MM.1S (cell line): ENCODE results near the gene TTLL6.

Source experiments
- DNase-seq: peaks from one replicate; pipeline ENCODE4 v3.0.0-alpha.2; 2015
- H2AFZ ChIP-seq: fragments of 300-600 bp; sonication (generic); 2 replicates; pipeline ENCODE4 v1.6.0; 2016; ENCODE audit warnings: antibody characterized with exemption, low read length
- H3F3A ChIP-seq: fragments of 300-600 bp; sonication (generic); 2 replicates; pipeline ENCODE4 v1.6.1; 2016; ENCODE audit warnings: mild to moderate bottlenecking, antibody characterized with exemption, low read length, moderate library complexity, mixed read lengths; ENCODE audit not compliant: insufficient read depth
- H3K27ac ChIP-seq: fragments of 300-600 bp; sonication (generic); 2 replicates; pipeline ENCODE4 v1.5.1; 2016; ENCODE audit warnings: mild to moderate bottlenecking, low read length
- H3K27me3 ChIP-seq: fragments of 300-600 bp; sonication (generic); replicated peaks from 2 replicates; pipeline ENCODE4 v1.6.0; 2016; ENCODE audit warnings: low read length; ENCODE audit not compliant: insufficient read depth
- H3K36me3 ChIP-seq: fragments of 300-600 bp; sonication (generic); replicated peaks from 2 replicates; pipeline ENCODE4 v1.6.1; 2016; ENCODE audit warnings: mild to moderate bottlenecking, low read length, mixed read lengths; ENCODE audit not compliant: insufficient read depth
- H3K4me1 ChIP-seq: fragments of 300-600 bp; sonication (generic); 2 replicates; pipeline ENCODE4 v1.6.1; 2016; ENCODE audit warnings: low read length, mixed read lengths
- H3K4me2 ChIP-seq: fragments of 300-600 bp; sonication (generic); 2 replicates; pipeline ENCODE4 v1.6.0; 2016; ENCODE audit warnings: low read depth, low read length
- H3K4me3 ChIP-seq: fragments of 300-600 bp; sonication (generic); 2 replicates; pipeline ENCODE4 v1.5.1; 2016; ENCODE audit warnings: low read length, mixed read lengths
- H3K79me2 ChIP-seq: fragments of 300-600 bp; sonication (generic); 2 replicates; pipeline ENCODE4 v1.6.1; 2016; ENCODE audit warnings: mixed run types, low read length, mixed read lengths
- H3K9ac ChIP-seq: fragments of 300-600 bp; sonication (generic); 2 replicates; pipeline ENCODE4 v1.6.1; 2016; ENCODE audit warnings: low read length, mixed read lengths
- H3K9me2 ChIP-seq: fragments of 300-600 bp; sonication (generic); replicated peaks from 2 replicates; pipeline ENCODE4 v1.6.1; 2016; ENCODE audit warnings: mild to moderate bottlenecking, low read length, mixed read lengths; ENCODE audit not compliant: insufficient read depth
- H3K9me3 ChIP-seq: fragments of 300-600 bp; sonication (generic); replicated peaks from 2 replicates; pipeline ENCODE4 v1.6.1; 2016; ENCODE audit warnings: mild to moderate bottlenecking, low read length, mixed read lengths; ENCODE audit not compliant: insufficient read depth
- H4K20me1 ChIP-seq: fragments of 300-600 bp; sonication (generic); 2 replicates; pipeline ENCODE4 v1.6.1; 2016; ENCODE audit warnings: mild to moderate bottlenecking, low read length, moderate library complexity, mixed read lengths; ENCODE audit not compliant: insufficient read depth
- EZH2 ChIP-seq: fragments of 300-600 bp; sonication (generic); optimal IDR thresholded peaks from 2 replicates; pipeline ENCODE3; 2017; ENCODE audit warnings: low read depth, mild to moderate bottlenecking, antibody characterized with exemption, low read length, mixed read lengths
- EZH2phosphoT487 ChIP-seq: fragments of 300-600 bp; sonication (generic); IDR thresholded peaks from 2 replicates; pipeline ENCODE4 v1.6.1; 2018; ENCODE audit warnings: antibody characterized with exemption, low read length
- TF ChIP-seq, protein P1 (sequence below): fragments of 300-600 bp; sonication (generic); IDR thresholded peaks from 2 replicates; pipeline ENCODE4 v1.5.1; 2016; ENCODE audit warnings: antibody characterized with exemption, low read length, mixed read lengths

TTLL6 gene

DNA sequence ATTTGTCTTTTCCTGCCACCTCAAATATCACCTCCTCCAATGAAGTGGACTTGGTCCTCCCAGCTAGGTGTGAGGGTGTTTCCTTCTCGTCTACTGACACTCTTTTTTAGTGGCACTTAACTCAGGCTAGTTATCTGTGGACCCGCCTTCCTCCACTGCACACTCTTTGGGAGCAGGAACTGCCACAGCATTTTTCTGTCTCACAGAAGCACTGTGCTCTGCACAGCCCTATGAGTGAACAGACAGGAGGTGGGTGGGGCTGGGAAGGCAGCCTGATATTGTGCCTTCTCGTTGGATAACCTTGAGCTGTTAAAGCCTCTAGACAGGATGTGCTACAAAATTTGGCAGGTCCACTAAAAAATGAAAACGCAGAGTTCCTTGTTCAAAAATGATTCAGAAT lies 56.6 kb downstream of the TTLL6 start:
- no peak for DNase-seq

DNA sequence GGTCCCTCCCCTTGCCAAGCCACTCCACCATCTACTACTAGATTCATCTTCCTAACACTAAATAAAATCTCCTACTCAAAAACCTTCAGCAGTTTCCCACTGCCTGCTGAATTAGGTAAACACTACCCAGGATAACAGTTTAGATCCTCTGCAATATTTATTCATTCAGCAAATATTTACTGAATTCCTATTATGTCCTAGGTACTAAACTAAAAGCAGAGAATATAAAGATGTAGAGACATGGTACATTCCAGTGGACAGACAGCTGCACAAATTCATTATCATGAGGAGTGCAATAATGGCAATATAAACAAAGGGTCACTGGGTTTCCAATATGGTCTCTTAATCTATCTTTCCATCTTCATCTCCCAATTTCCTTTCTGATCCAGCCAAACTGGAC lies 57.7 kb downstream of the TTLL6 start:
- Histone ChIP-seq H3K79me2 (no peaks in the 10 kb centered on the region), H3K9me3 (no peaks in the 10 kb centered on the region), H3K4me2 (no peak overlapping the region), H3F3A (no peaks in the 10 kb centered on the region), H3K4me3 (no peak overlapping the region), H3K9me2 (no peaks in the 10 kb centered on the region), H3K4me1 (no peaks in the 10 kb centered on the region), H2AFZ (no peak overlapping the region), H3K9ac (no peak overlapping the region), H3K36me3 (no peaks in the 10 kb centered on the region), H4K20me1 (no peaks in the 10 kb centered on the region), H3K27me3 (peaks cover 61% of the 10 kb centered on the region), H3K27ac (no peak overlapping the region)
- no peak for TF ChIP-seq EZH2phosphoT487
- no peak for TF ChIP-seq EZH2
- TF ChIP-seq, protein P1, sequence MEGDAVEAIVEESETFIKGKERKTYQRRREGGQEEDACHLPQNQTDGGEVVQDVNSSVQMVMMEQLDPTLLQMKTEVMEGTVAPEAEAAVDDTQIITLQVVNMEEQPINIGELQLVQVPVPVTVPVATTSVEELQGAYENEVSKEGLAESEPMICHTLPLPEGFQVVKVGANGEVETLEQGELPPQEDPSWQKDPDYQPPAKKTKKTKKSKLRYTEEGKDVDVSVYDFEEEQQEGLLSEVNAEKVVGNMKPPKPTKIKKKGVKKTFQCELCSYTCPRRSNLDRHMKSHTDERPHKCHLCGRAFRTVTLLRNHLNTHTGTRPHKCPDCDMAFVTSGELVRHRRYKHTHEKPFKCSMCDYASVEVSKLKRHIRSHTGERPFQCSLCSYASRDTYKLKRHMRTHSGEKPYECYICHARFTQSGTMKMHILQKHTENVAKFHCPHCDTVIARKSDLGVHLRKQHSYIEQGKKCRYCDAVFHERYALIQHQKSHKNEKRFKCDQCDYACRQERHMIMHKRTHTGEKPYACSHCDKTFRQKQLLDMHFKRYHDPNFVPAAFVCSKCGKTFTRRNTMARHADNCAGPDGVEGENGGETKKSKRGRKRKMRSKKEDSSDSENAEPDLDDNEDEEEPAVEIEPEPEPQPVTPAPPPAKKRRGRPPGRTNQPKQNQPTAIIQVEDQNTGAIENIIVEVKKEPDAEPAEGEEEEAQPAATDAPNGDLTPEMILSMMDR = no peak
- no peak for DNase-seq

More for the DNA sequence above, 56.6 kb downstream of the TTLL6 start:
- H3K9ac ChIP-seq = no peak overlapping the region
- H3K4me1 ChIP-seq = no peaks in the 10 kb centered on the region
- no peaks in the 10 kb centered on the region for H4K20me1 ChIP-seq
- no peak overlapping the region for H2AFZ ChIP-seq
- H3K9me2 ChIP-seq = no peaks in the 10 kb centered on the region
- no peak overlapping the region for H3K4me2 ChIP-seq
- H3K4me3 ChIP-seq = no peak overlapping the region
- H3K27me3 ChIP-seq = peaks cover 53% of the 10 kb centered on the region
- no peaks in the 10 kb centered on the region for H3K79me2 ChIP-seq
- TF ChIP-seq EZH2 = no peak
- TF ChIP-seq EZH2phosphoT487 = no peak
- TF ChIP-seq, protein P1 = no peak
- H3K27ac ChIP-seq = no peak overlapping the region
- no peaks in the 10 kb centered on the region for H3F3A ChIP-seq
- H3K36me3 ChIP-seq = no peaks in the 10 kb centered on the region
- no peaks in the 10 kb centered on the region for H3K9me3 ChIP-seq

DNA sequence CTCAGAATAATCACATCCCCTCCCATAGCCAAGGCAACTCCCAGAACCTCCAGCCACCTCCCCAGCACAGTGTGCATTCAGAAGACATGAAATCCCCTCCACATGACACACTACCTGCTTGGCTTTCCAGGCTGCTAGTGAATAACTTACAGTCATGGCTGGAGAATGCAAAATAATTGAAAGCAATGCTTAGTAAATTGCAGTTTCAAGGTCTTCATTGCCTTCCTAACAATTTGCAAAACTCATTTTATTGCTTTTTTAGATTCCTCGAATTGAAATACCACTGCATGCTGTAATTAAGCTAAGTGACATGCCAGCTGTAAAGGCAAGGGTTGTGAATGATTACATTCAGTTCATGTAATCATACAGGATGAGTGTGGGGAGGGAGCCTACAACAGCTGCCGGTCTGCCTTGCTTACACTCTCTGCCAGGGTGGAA lies 59.5 kb downstream of the TTLL6 start:
- Histone ChIP-seq H3K36me3 (no peaks in the 10 kb centered on the region), H3K4me3 (no peak overlapping the region), H3K9ac (no peak overlapping the region), H3F3A (no peaks in the 10 kb centered on the region), H3K4me2 (no peak overlapping the region), H4K20me1 (no peaks in the 10 kb centered on the region), H3K9me3 (no peaks in the 10 kb centered on the region), H2AFZ (no peak overlapping the region), H3K27ac (no peak overlapping the region), H3K9me2 (no peaks in the 10 kb centered on the region), H3K79me2 (no peaks in the 10 kb centered on the region), H3K4me1 (no peaks in the 10 kb centered on the region), H3K27me3 (peaks cover 76% of the 10 kb centered on the region)
- no peak for TF ChIP-seq EZH2phosphoT487
- no peak for TF ChIP-seq EZH2
- TF ChIP-seq, protein P1 = no peak
- DNase-seq = no peak
